Stimulated activated effector memory CD8-positive, alpha-beta T cell treated with anti-CD3 and anti-CD28 coated beads, Interleukin-12 subunit alpha, Interleukin-12 subunit beta, amount 100 ng/mL, for 72 hours (primary cell): ENCODE data around the gene TPSAB1.
"Not testable (repeated sequence)": the region's sequence is repeated elsewhere in the genome, so short reads cannot be mapped to it uniquely, and the experiment has no call there.

Experiments used
- ATAC-seq: fragments of 150-1000 bp; cut with Tn5 transposase; 2 replicates; pipeline ENCODE4 v1.10.0; 2021
- DNase-seq, 2 donors: peaks; one replicate each; pipeline ENCODE4 v3.0.0; 2021 to 2022; ENCODE audit warnings: low spot score in 2 of 2
- H3K27ac Mint-ChIP-seq: one replicate; pipeline ENCODE4 v1.8.0; 2022; ENCODE audit warnings: mild to moderate bottlenecking, mixed read lengths
- H3K36me3 Mint-ChIP-seq: one replicate; pipeline ENCODE4 v1.8.0; 2022; ENCODE audit warnings: mild to moderate bottlenecking, mixed read lengths
- H3K4me1 Mint-ChIP-seq: one replicate; pipeline ENCODE4 v1.8.0; 2022; ENCODE audit warnings: mixed read lengths
- H3K4me3 Mint-ChIP-seq: one replicate; pipeline ENCODE4 v1.8.0; 2022; ENCODE audit warnings: mild to moderate bottlenecking, mixed read lengths
- H3K9me3 Mint-ChIP-seq: one replicate; pipeline ENCODE4 v1.8.0; 2022; ENCODE audit warnings: mixed read lengths

Gene TPSAB1

GRCh38 chr16:1240436-1240835, at the start of gene TPSAB1:
Gene TPSAB1, plus strand, starts transcription at chr16:1240705. Its CDS starts 234 bp downstream, at chr16:1240939.
- not testable (repeated sequence) for H3K4me3 Mint-ChIP-seq, DNase-seq, H3K4me1 Mint-ChIP-seq, H3K27ac Mint-ChIP-seq, H3K36me3 Mint-ChIP-seq, ATAC-seq, H3K9me3 Mint-ChIP-seq

DNA sequence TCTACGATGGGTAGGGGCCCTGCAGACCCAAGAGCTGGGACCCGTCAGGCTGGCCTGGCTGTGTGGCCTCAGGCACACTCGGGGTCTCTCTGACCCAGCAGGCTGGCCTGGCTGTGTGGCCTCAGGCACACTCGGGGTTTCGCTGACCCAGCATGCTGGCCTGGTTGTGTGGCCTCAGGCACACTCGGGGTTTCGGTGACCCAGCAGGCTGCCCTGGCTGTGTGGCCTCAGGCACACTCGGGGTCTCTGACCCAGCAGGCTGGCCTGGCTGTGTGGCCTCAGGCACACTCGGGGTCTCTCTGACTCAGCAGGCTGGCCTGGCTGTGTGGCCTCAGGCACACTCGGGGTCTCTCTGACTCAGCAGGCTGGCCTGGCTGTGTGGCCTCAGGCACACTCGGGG, 49.7 kb upstream of the TPSAB1 start:
- H3K27ac Mint-ChIP-seq, DNase-seq, H3K4me3 Mint-ChIP-seq, ATAC-seq, H3K4me1 Mint-ChIP-seq, H3K36me3 Mint-ChIP-seq, H3K9me3 Mint-ChIP-seq: not testable (repeated sequence)

- no peak for ATAC-seq
- Mint-ChIP-seq H3K27ac (no peak overlapping the region), H3K4me3 (no peak overlapping the region), H3K4me1 (no peaks in the 10 kb centered on the region), H3K9me3 (no peaks in the 10 kb centered on the region), H3K36me3 (no peaks in the 10 kb centered on the region)
- no peak for DNase-seq
These were observed 48.0 kb upstream of the TPSAB1 start for GRCh38 chr16:1192384-1193073.

DNA sequence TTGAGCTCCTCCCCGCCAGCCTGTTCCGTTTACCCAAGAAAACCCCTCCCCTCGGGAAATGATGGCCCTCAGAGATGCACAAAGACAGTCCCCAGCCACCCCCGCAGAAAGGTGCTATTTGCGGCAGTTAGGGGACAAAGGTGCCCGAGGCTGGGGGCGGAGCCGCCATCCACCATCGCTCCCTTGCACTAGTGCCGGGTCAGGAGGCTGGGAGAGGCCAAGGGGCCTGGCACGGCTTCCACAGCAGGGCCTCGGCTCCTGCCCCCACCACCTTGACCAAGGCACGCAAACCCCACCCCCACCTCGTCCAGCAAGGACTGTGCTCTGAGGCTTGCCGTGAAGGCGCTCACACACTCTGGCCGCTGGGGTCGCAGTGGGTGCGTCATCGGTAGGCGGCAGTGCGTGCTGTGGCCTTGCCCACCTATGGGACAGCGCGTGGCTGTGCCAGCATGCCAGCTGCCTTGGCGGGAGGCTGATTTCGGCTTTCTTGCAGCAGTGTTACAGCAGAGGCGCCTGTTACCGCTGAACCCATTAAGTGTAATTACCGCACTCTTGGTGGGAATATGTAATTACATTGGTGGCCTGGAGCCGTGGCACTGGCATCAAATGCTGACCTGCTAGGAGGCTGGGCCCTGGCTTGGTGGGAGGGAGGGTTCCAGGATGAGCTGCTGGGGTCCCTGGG, 47.2 kb upstream of the TPSAB1 start:
- Mint-ChIP-seq H3K4me1 (no peaks in the 10 kb centered on the region), H3K27ac (no peak overlapping the region), H3K4me3 (no peak overlapping the region), H3K9me3 (no peaks in the 10 kb centered on the region), H3K36me3 (no peaks in the 10 kb centered on the region)
- no peak for ATAC-seq
- no peak for DNase-seq

- Mint-ChIP-seq H3K4me1 (no peaks in the 10 kb centered on the region), H3K27ac (no peak overlapping the region), H3K9me3 (no peaks in the 10 kb centered on the region), H3K4me3 (no peak overlapping the region), H3K36me3 (no peaks in the 10 kb centered on the region)
- DNase-seq (no peak), ATAC-seq (no peak)
These were observed 46.5 kb upstream of the TPSAB1 start for GRCh38 chr16:1193825-1194581.

GRCh38 chr16:1194665-1195392, 45.7 kb upstream of the TPSAB1 start:
- H3K9me3 Mint-ChIP-seq, result peaks cover 2% of the 10 kb centered on the region
- no peak for ATAC-seq
- H3K36me3 Mint-ChIP-seq, result no peaks in the 10 kb centered on the region

DNA sequence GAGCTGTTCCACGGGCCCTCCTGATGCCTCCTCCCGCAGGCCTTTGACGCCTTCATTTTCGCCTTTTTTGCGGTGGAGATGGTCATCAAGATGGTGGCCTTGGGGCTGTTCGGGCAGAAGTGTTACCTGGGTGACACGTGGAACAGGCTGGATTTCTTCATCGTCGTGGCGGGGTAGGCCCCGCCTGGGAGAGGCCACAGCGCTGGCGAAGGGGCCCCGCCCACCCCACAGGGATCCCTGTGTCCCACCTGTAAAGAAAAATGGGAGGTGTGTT, 45.2 kb upstream of the TPSAB1 start:
- peaks cover 4% of the 10 kb centered on the region for H3K9me3 Mint-ChIP-seq
- ATAC-seq (no peak), DNase-seq (no peak)
- no peaks in the 10 kb centered on the region for H3K4me1 Mint-ChIP-seq
- no peak overlapping the region for H3K4me3 Mint-ChIP-seq
- H3K36me3 Mint-ChIP-seq, result no peaks in the 10 kb centered on the region
- no peak overlapping the region for H3K27ac Mint-ChIP-seq

More at GRCh38 chr16:1194665-1195392, 45.7 kb upstream of the TPSAB1 start:
- H3K27ac Mint-ChIP-seq, result no peak overlapping the region
- no peaks in the 10 kb centered on the region for H3K4me1 Mint-ChIP-seq
- no peak for DNase-seq
- no peak overlapping the region for H3K4me3 Mint-ChIP-seq

- Mint-ChIP-seq H3K27ac (peak overlapping the region; percentile 85), H3K4me3 (no peak overlapping the region), H3K9me3 (peaks cover 4% of the 10 kb centered on the region), H3K36me3 (no peaks in the 10 kb centered on the region), H3K4me1 (no peaks in the 10 kb centered on the region)
- ATAC-seq, result no peak
- DNase-seq, result no peak
These were observed 44.0 kb upstream of the TPSAB1 start for GRCh38 chr16:1196494-1196893.

DNA sequence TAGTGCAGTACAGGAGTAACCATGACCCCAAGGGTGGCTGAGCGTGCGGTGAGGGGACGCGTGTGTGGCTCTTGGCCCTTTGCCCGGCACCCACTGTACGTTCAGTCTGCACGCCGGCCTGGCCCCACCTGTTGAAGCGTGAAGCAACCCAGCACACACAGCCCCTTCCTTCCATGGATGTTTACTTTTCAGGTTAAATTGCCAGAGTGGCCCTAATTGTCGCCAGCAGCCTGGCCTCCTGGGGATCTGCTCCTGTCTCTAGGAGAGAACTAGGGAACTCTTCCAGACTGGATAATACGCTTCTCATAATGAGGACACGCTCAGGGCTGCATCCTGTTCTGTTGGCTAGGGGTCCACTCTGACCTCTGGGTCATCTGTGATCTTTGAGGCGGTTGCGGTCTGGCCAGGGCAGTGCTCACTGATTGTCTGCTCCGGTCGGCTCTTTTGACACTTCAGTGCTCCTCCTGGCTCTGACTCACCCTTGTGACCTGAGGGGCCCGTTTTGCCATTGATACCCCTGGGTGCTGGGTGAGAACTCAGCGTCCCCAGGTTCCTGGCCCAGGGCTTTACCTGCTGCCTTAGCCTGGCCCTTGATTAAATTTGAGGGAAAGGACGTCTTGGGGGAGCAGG, 43.2 kb upstream of the TPSAB1 start:
- H3K4me3 Mint-ChIP-seq, result no peak overlapping the region
- no peaks in the 10 kb centered on the region for H3K4me1 Mint-ChIP-seq
- DNase-seq (no peak), ATAC-seq (no peak)
- H3K27ac Mint-ChIP-seq, result no peak overlapping the region
- H3K9me3 Mint-ChIP-seq, result peaks cover 4% of the 10 kb centered on the region
- no peaks in the 10 kb centered on the region for H3K36me3 Mint-ChIP-seq

- Mint-ChIP-seq H3K36me3 (no peaks in the 10 kb centered on the region), H3K9me3 (peaks cover 4% of the 10 kb centered on the region), H3K27ac (no peak overlapping the region), H3K4me3 (no peak overlapping the region), H3K4me1 (no peaks in the 10 kb centered on the region)
- DNase-seq (no peak), ATAC-seq (no peak)
These were observed 42.3 kb upstream of the TPSAB1 start for GRCh38 chr16:1198194-1198593.

DNA sequence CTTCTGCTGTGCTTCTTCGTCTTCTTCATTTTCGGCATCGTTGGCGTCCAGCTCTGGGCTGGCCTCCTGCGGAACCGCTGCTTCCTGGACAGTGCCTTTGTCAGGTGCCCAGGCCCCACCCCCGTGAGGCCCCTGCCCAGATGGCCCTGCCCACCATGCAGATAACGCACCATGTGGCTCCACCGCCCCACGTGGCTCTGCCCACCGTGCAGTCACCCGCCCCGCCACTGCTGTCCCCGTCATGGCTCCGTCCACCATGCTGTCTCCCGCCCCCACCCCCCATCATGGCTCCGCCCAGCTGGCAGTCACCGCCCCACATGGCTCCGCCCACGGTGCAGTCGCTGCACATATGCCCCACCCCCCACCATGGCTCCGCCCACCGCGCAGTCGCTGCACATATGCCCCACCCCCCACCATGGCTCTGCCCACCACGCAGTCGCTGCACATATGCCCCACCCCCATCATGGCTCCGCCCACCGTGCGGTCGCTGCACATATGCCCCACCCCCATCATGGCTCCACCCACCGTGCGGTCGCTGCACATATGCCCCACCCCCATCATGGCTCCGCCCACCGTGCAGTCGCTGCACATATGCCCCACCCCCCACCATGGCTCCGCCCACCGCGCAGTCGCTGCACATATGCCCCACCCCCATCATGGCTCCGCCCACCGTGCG, 41.7 kb upstream of the TPSAB1 start:
- not testable (repeated sequence) for H3K36me3 Mint-ChIP-seq, H3K4me1 Mint-ChIP-seq, H3K9me3 Mint-ChIP-seq, H3K27ac Mint-ChIP-seq, DNase-seq, H3K4me3 Mint-ChIP-seq, ATAC-seq

DNA sequence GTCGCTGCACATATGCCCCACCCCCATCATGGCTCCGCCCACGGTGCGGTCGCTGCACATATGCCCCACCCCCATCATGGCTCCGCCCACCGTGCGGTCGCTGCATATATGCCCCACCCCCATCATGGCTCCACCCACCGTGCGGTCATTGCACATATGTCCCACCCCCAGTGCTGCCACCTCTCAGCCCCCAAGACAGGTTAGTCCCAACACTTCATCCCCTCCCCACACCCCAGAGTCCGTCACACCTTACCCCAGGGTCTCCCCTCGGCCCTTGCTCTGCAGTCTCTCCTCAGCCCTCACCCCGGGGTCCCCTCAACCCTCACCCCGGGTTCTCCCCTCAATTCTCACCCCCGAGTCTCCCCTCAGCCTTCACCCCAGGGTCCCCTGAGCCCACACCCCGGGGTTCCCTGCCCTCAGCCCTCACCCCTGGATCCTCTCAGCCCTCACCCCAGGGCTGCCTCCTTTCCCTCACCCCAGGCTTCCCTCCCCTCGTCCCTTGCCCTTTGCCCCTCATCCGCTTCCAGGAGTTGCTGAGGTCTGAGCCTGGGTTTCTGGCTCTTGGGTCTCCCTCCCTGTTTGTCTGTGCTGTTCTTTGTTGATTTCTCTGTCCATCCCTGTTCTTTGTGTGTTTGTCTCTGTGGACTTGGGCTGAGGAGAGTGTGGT, 41.0 kb upstream of the TPSAB1 start:
- no peak for ATAC-seq
- DNase-seq, result no peak
- no peak overlapping the region for H3K4me3 Mint-ChIP-seq
- H3K36me3 Mint-ChIP-seq, result no peaks in the 10 kb centered on the region
- H3K27ac Mint-ChIP-seq, result no peak overlapping the region
- H3K9me3 Mint-ChIP-seq, result peaks cover 4% of the 10 kb centered on the region
- H3K4me1 Mint-ChIP-seq, result no peaks in the 10 kb centered on the region

GRCh38 chr16:1200014-1200627, 40.4 kb upstream of the TPSAB1 start:
- Mint-ChIP-seq H3K4me1 (no peaks in the 10 kb centered on the region), H3K36me3 (no peaks in the 10 kb centered on the region), H3K27ac (no peak overlapping the region), H3K4me3 (no peak overlapping the region), H3K9me3 (peaks cover 4% of the 10 kb centered on the region)
- no peak for ATAC-seq
- no peak for DNase-seq

GRCh38 chr16:1201444-1201843, 39.1 kb upstream of the TPSAB1 start:
- H3K4me1 Mint-ChIP-seq, result no peaks in the 10 kb centered on the region
- H3K9me3 Mint-ChIP-seq, result peaks cover 4% of the 10 kb centered on the region

More at GRCh38 chr16:1201444-1201843, 39.1 kb upstream of the TPSAB1 start:
- no peak overlapping the region for H3K27ac Mint-ChIP-seq
- no peaks in the 10 kb centered on the region for H3K36me3 Mint-ChIP-seq
- no peak overlapping the region for H3K4me3 Mint-ChIP-seq
- no peak for DNase-seq
- ATAC-seq, result no peak
